COLO668 (cell line): ENCODE measurements around the gene F2R.
"Not testable (repeated sequence)": the region's sequence is repeated elsewhere in the genome, so short reads cannot be mapped to it uniquely, and the experiment has no call there.

Experiments used
- DNase-seq: peaks from one replicate; lab custom pipeline; 2025; ENCODE audit not compliant: unreplicated experiment; lab: John Stamatoyannopoulos, UW

F2R gene

GRCh38 chr5:76715736-76716455 is at the start of gene F2R:
Gene F2R, plus strand, starts transcription at chr5:76716126. Its CDS starts 182 bp downstream, at chr5:76716308.
- peak; percentile 11 for DNase-seq

GRCh38 chr5:76667495-76667894 is 48.4 kb upstream of the F2R start:
- no peak for DNase-seq

GRCh38 chr5:76669245-76669644 is 46.7 kb upstream of the F2R start:
- no peak for DNase-seq

GRCh38 chr5:76670508-76670907 is 45.4 kb upstream of the F2R start:
- DNase-seq = no peak

GRCh38 chr5:76672242-76672641 is 43.7 kb upstream of the F2R start:
- DNase-seq = no peak

GRCh38 chr5:76673125-76673524 is 42.8 kb upstream of the F2R start:
- DNase-seq = no peak

- DNase-seq = no peak
These were observed 41.4 kb upstream of the F2R start for GRCh38 chr5:76674330-76675066.

- DNase-seq = no peak
These were observed 40.6 kb upstream of the F2R start for GRCh38 chr5:76675364-76675763.

GRCh38 chr5:76677849-76678472 is 38.0 kb upstream of the F2R start:
- DNase-seq = no peak

- no peak for DNase-seq
These were observed 36.7 kb upstream of the F2R start for GRCh38 chr5:76679231-76679630.

GRCh38 chr5:76680826-76681225 is 35.1 kb upstream of the F2R start:
- not testable (repeated sequence) for DNase-seq

GRCh38 chr5:76681287-76681686 is 34.6 kb upstream of the F2R start:
- DNase-seq = no peak

GRCh38 chr5:76682387-76682786 is 33.5 kb upstream of the F2R start:
- no peak for DNase-seq

- no peak for DNase-seq
These were observed 31.9 kb upstream of the F2R start for GRCh38 chr5:76683816-76684731.

GRCh38 chr5:76684756-76685519 is 31.0 kb upstream of the F2R start:
- no peak for DNase-seq

GRCh38 chr5:76685704-76686103 is 30.2 kb upstream of the F2R start:
- DNase-seq = no peak

- DNase-seq = no peak
These were observed 27.7 kb upstream of the F2R start for GRCh38 chr5:76688212-76688611.

- no peak for DNase-seq
These were observed 27.1 kb upstream of the F2R start for GRCh38 chr5:76688836-76689235.

GRCh38 chr5:76689321-76690036 is 26.4 kb upstream of the F2R start:
- DNase-seq = no peak
